ENCODE data around the gene SCART1. TPM values are rescaled to one million over a fixed set of nuclear protein-coding genes. Genes with fewer than 3 reads are reported as not detected.
"Not testable (repeated sequence)": the region's sequence is repeated elsewhere in the genome, so short reads cannot be mapped to it uniquely, and the experiment has no call there.

SCART1 gene
- total and polyA plus RNA-seq, 3 donors from 2014 or later: 1.6 to 13.1 (median 11.6) TPM

DNA sequence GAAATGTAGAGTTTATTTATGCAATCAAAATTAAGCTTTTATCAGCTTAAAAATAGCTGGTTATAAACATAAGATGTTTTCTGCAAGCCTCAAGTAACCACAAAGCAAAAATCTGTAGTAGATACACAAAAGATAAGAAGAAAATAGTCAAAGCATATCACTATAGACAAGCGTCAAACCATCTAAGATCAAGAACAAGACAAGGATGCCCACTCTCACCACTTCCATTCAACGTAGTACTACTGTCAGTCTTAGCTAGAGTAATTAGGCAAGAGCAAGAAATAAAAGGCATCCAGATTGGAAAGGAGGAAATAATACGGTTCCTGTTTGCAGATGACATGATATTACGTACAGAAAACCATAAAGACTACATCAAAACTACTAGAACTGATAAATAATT is 56.0 kb downstream of the SCART1 start:
- DNase-seq: no peak
- WGBS, 2 donors: 87 to 94% methylated on average over 4 of the region's 4 CpGs

DNA sequence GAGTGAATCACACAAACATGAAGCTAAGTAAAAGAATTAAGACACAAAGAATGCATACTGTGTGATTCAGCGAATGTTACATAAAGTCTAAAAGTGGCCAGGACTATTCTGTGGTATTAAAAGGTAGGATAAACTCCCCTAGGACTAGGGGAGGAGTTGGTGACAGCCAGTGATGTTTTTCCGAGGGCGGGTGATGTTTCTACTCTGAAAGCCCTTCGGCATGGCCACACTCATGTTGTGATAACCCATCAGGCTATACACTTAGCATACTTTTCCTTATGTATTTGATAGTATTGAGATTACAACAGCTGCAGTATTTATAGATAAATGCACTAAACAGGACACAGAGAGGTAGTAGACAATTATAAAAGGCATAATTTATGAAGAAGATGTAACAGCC is 57.7 kb downstream of the SCART1 start:
- DNase-seq: no peak
- H3K4me1 ChIP-seq: no peaks in the 10 kb centered on the region
- H3K4me3 ChIP-seq: no peak overlapping the region
- 79% methylated on average over 4 of the region's 4 CpGs for WGBS, 2 donors
- H3K36me3 ChIP-seq (ENCODE audit: low read depth, missing control alignments): no peaks in the 10 kb centered on the region
- H3K27me3 ChIP-seq: no peaks in the 10 kb centered on the region
- TF ChIP-seq, protein P1, sequence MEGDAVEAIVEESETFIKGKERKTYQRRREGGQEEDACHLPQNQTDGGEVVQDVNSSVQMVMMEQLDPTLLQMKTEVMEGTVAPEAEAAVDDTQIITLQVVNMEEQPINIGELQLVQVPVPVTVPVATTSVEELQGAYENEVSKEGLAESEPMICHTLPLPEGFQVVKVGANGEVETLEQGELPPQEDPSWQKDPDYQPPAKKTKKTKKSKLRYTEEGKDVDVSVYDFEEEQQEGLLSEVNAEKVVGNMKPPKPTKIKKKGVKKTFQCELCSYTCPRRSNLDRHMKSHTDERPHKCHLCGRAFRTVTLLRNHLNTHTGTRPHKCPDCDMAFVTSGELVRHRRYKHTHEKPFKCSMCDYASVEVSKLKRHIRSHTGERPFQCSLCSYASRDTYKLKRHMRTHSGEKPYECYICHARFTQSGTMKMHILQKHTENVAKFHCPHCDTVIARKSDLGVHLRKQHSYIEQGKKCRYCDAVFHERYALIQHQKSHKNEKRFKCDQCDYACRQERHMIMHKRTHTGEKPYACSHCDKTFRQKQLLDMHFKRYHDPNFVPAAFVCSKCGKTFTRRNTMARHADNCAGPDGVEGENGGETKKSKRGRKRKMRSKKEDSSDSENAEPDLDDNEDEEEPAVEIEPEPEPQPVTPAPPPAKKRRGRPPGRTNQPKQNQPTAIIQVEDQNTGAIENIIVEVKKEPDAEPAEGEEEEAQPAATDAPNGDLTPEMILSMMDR (IDR thresholded peaks at IDR 0.05): no peak
- no peak for TF ChIP-seq POLR2A (IDR thresholded peaks at IDR 0.05)
- no peak overlapping the region for H3K27ac ChIP-seq
- intact Hi-C loops (cut with DNase I; ENCODE audit: low total_unique reads): no loop called here
- H3K9me3 ChIP-seq: no peaks in the 10 kb centered on the region

More for the DNA sequence above, 56.0 kb downstream of the SCART1 start:
- Histone ChIP-seq H3K27me3 (no peaks in the 10 kb centered on the region), H3K4me1 (no peaks in the 10 kb centered on the region), H3K27ac (no peak overlapping the region), H3K9me3 (no peaks in the 10 kb centered on the region), H3K36me3 (ENCODE audit: low read depth, missing control alignments) (no peaks in the 10 kb centered on the region), H3K4me3 (no peak overlapping the region)
- TF ChIP-seq POLR2A (IDR thresholded peaks at IDR 0.05): no peak
- TF ChIP-seq, protein P1 (IDR thresholded peaks at IDR 0.05): no peak
- intact Hi-C loops (cut with DNase I; ENCODE audit: low total_unique reads): no loop called here

DNA sequence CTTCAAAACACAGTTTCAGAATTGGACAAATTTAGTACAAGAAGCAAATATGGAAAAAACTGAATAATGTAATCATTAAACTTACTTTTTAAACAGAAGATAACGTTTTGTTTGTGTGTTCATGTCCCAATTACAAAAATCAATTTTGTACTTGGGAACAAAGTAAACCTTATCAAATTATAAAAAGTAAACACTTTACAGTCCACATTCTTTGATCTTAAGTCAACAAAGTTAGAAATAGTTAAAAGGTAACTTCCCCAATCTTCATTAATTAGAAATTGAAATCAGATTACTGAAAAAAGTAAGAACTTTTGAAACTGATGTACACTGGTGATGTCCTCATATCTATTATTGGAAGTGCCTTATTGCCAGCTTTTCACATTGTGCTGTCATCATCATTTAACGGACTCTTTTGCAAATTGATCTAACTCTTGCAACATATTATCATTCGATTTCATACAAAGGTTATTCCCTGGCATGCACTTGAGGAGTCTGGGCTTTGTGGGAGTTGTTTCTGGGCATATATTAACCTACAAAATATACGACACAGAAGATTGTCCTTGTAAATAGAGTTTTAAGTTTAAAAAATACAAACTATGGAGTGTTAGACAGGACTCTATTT is 58.3 kb downstream of the SCART1 start:
- no peaks in the 10 kb centered on the region for H3K4me1 ChIP-seq
- no peak overlapping the region for H3K4me3 ChIP-seq
- no peak overlapping the region for H3K27ac ChIP-seq
- DNase-seq: no peak
- H3K9me3 ChIP-seq: no peaks in the 10 kb centered on the region
- TF ChIP-seq, protein P1 (IDR thresholded peaks at IDR 0.05): no peak
- no peak for TF ChIP-seq POLR2A (IDR thresholded peaks at IDR 0.05)
- WGBS, 2 donors: 64 to 71% methylated on average over 4 of the region's 4 CpGs
- H3K27me3 ChIP-seq: no peaks in the 10 kb centered on the region
- no peaks in the 10 kb centered on the region for H3K36me3 ChIP-seq (ENCODE audit: low read depth, missing control alignments)
- intact Hi-C loops (cut with DNase I; ENCODE audit: low total_unique reads): no loop called here

DNA sequence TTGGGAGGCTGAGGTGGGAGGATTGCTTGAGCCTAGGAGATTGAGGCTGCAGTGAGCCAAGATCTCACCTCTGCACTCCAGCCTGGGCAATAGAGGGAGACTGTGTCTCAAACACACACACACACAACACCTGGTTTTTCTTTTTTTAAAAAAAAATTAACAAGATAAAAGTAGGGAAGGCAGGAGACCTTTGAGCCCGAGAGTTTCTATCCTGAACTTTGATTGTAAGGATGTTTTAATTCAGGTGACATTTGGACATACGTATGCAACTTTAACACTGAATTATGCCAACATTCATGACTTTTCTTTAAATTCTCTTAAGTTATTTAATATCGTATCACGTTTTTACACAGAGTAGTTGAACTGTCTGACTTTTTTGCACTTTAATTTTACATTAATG is 61.7 kb downstream of the SCART1 start:
- Histone ChIP-seq H3K27me3 (no peaks in the 10 kb centered on the region), H3K27ac (no peak overlapping the region), H3K4me3 (no peak overlapping the region), H3K36me3 (ENCODE audit: low read depth, missing control alignments) (no peaks in the 10 kb centered on the region), H3K9me3 (no peaks in the 10 kb centered on the region), H3K4me1 (no peaks in the 10 kb centered on the region)
- intact Hi-C loops (cut with DNase I; ENCODE audit: low total_unique reads): no loop called here
- WGBS, 2 donors: 90% methylated on average over 4 of the region's 4 CpGs
- no peak for DNase-seq
- no peak for TF ChIP-seq POLR2A (IDR thresholded peaks at IDR 0.05)
- TF ChIP-seq, protein P1 (IDR thresholded peaks at IDR 0.05): no peak

DNA sequence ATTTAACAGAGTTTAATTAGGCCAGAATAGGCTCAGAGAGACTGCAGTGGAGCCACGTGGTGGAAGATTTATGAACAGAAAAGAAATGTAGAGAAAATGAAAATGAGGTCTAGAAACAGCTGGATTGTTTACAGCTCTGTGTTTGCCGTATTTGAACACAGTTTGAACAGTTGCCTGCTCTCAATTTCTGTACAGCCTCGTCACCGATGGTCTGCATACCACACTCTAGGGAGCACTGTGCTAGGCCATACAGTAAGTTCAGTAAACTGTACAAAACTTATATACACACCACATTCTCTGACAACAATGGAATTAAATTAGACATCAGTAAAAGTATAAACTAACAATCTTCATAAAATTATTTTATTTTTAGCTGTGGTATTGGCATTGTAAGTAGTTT is 62.3 kb downstream of the SCART1 start:
- 65 to 66% methylated on average over 4 of the region's 4 CpGs for WGBS, 2 donors
- H3K27ac ChIP-seq: no peak overlapping the region
- intact Hi-C loops (cut with DNase I; ENCODE audit: low total_unique reads): no loop called here
- TF ChIP-seq POLR2A (IDR thresholded peaks at IDR 0.05): no peak
- TF ChIP-seq, protein P1 (IDR thresholded peaks at IDR 0.05): no peak
- no peak for DNase-seq
- no peaks in the 10 kb centered on the region for H3K36me3 ChIP-seq (ENCODE audit: low read depth, missing control alignments)
- H3K4me1 ChIP-seq: peaks cover 4% of the 10 kb centered on the region
- no peaks in the 10 kb centered on the region for H3K9me3 ChIP-seq
- no peak overlapping the region for H3K4me3 ChIP-seq
- no peaks in the 10 kb centered on the region for H3K27me3 ChIP-seq

DNA sequence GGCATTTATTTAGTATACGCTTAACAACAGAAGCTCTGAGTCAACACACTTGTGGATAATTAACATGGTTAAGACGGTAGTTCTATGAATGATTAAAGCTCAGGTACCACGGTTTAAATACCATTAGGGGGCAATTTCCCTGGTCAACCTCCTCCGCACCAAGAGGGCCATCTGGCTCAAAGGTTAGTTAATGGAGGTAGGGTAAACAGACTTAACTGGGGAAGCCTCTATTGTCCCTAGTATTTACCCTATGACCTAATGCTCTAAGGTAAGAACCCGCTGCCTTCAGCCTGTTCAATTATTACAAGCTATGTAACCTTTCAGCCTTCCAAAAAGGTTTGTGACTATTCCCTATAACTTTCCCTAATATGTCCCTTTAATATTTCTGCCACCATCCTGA is 64.8 kb downstream of the SCART1 start:
- H3K4me1 ChIP-seq; intact Hi-C loops (cut with DNase I; ENCODE audit: low total_unique reads); H3K27ac ChIP-seq; H3K4me3 ChIP-seq; H3K27me3 ChIP-seq; H3K36me3 ChIP-seq (ENCODE audit: low read depth, missing control alignments); DNase-seq; H3K9me3 ChIP-seq: not testable (repeated sequence)
- WGBS, 2 donors: 91 to 95% methylated on average over 5 of the region's 5 CpGs
